Skeletal muscle satellite cell (primary cell): ENCODE measurements around the gene TRPM7.
"Not testable (repeated sequence)": the region's sequence is repeated elsewhere in the genome, so short reads cannot be mapped to it uniquely, and the experiment has no call there.

Experiments
- H3K27me3 ChIP-seq: 2 replicates; pipeline ENCODE4 v1.7.0; 2013; ENCODE audit warnings: low read length; ENCODE audit not compliant: control insufficient read depth, insufficient read depth
- H3K36me3 ChIP-seq: 2 replicates; pipeline ENCODE4 v1.7.0; 2013; ENCODE audit warnings: mild to moderate bottlenecking, control low read depth, low read length; ENCODE audit not compliant: insufficient read depth
- H3K4me1 ChIP-seq: 2 replicates; pipeline ENCODE4 v1.7.0; 2013; ENCODE audit warnings: low read length; ENCODE audit not compliant: control insufficient read depth, insufficient read depth
- H3K4me2 ChIP-seq: 2 replicates; pipeline ENCODE4 v1.7.0; 2013; ENCODE audit warnings: mild to moderate bottlenecking, low read length
- H3K4me3 ChIP-seq: 2 replicates; pipeline ENCODE4 v1.7.0; 2013; ENCODE audit warnings: low read length
- H3K9ac ChIP-seq: 2 replicates; pipeline ENCODE4 v1.7.0; 2013; ENCODE audit warnings: mild to moderate bottlenecking, low read depth, low read length, moderate library complexity
- H3K9me3 ChIP-seq: replicated peaks from 2 replicates; pipeline ENCODE4 v1.7.0; 2013; ENCODE audit warnings: mild to moderate bottlenecking, control low read depth, low read length

Gene TRPM7

GRCh38 chr15:50605462-50605861 is 81.1 kb downstream of the TRPM7 start:
- no peak overlapping the region for H3K4me2 ChIP-seq
- no peaks in the 10 kb centered on the region for H3K27me3 ChIP-seq
- no peaks in the 10 kb centered on the region for H3K9me3 ChIP-seq
- H3K4me1 ChIP-seq: no peaks in the 10 kb centered on the region
- peaks cover 62% of the 10 kb centered on the region for H3K36me3 ChIP-seq
- H3K9ac ChIP-seq: no peak overlapping the region
- H3K4me3 ChIP-seq: no peak overlapping the region

DNA sequence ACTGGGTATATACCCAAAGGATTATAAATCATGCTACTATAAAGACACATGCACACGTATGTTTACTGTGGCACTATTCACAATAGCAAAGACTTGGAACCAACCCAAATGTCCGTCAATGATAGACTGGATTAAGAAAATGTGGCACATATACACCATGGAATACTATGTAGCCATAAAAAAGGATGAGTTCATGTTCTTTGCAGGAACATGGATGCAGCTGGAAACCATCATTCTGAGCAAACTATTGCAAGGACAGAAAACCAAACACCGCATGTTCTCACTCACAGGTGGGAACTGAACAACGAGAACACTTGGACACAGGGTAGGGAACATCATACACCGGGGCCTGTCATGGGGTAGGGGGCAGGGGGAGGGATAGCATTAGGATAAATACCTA is 84.6 kb downstream of the TRPM7 start:
- peaks cover 58% of the 10 kb centered on the region for H3K36me3 ChIP-seq
- not testable (repeated sequence) for H3K4me3 ChIP-seq, H3K9ac ChIP-seq, H3K9me3 ChIP-seq, H3K27me3 ChIP-seq, H3K4me1 ChIP-seq, H3K4me2 ChIP-seq

GRCh38 chr15:50594311-50594710 is 92.3 kb downstream of the TRPM7 start:
- Histone ChIP-seq H3K4me1 (no peaks in the 10 kb centered on the region), H3K4me2 (no peak overlapping the region), H3K9ac (no peak overlapping the region), H3K36me3 (peaks cover 73% of the 10 kb centered on the region), H3K27me3 (no peaks in the 10 kb centered on the region), H3K4me3 (no peak overlapping the region), H3K9me3 (no peaks in the 10 kb centered on the region)

DNA sequence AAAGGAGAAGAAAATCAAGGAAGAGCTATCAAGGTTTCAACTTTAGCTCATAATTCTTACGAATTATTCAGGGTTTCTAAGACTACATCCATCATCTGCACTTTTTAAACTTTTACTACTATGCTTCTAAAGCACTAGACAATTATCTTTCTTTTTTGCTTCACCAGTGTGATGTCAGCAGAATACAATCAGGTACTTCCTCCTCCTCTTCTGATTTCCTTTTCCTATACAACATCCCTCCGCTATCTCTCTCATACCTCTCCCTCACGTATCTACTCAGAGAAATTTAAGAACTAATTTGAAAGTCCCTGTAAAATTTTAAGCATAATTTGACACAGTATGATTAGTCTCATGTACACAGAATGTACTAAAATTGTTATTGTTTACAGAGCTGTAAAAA is 92.8 kb downstream of the TRPM7 start:
- Histone ChIP-seq H3K4me1 (no peaks in the 10 kb centered on the region), H3K4me3 (no peak overlapping the region), H3K27me3 (no peaks in the 10 kb centered on the region), H3K36me3 (peaks cover 72% of the 10 kb centered on the region), H3K9me3 (no peaks in the 10 kb centered on the region), H3K9ac (no peak overlapping the region), H3K4me2 (no peak overlapping the region)

GRCh38 chr15:50590288-50590687 is 96.3 kb downstream of the TRPM7 start:
- Histone ChIP-seq H3K4me3 (no peak overlapping the region), H3K36me3 (peaks cover 63% of the 10 kb centered on the region), H3K27me3 (no peaks in the 10 kb centered on the region), H3K4me1 (no peaks in the 10 kb centered on the region), H3K9ac (no peak overlapping the region), H3K9me3 (no peaks in the 10 kb centered on the region), H3K4me2 (no peak overlapping the region)

- H3K4me1 ChIP-seq: no peaks in the 10 kb centered on the region
- H3K9me3 ChIP-seq: no peaks in the 10 kb centered on the region
- H3K4me2 ChIP-seq: no peak overlapping the region
- H3K36me3 ChIP-seq: peaks cover 74% of the 10 kb centered on the region
- H3K4me3 ChIP-seq: no peak overlapping the region
- H3K27me3 ChIP-seq: no peaks in the 10 kb centered on the region
- H3K9ac ChIP-seq: no peak overlapping the region
Observed at GRCh38 chr15:50577492-50577891, 109.1 kb downstream of the TRPM7 start.

DNA sequence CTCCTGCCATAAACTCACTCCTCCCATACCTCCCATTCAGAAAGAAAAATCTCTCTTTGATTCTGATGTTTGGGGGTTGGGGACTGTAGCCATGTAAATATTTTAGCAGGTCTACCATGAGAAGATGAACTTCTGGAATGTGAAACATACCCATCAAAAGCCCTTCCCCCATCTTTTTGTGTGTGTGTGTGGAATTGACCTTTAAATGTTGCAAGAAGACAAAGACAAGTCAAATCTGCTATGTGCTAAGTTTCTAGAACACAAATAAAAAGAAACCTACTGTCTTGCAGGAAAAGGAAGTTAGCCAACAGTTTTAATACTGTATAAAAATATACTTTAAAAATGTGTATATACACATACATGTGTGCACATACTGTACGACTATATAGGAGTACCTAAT is 110.4 kb downstream of the TRPM7 start:
- Histone ChIP-seq H3K27me3 (no peaks in the 10 kb centered on the region), H3K4me3 (no peak overlapping the region), H3K4me1 (no peaks in the 10 kb centered on the region), H3K4me2 (no peak overlapping the region), H3K36me3 (peaks cover 70% of the 10 kb centered on the region), H3K9me3 (no peaks in the 10 kb centered on the region), H3K9ac (no peak overlapping the region)

DNA sequence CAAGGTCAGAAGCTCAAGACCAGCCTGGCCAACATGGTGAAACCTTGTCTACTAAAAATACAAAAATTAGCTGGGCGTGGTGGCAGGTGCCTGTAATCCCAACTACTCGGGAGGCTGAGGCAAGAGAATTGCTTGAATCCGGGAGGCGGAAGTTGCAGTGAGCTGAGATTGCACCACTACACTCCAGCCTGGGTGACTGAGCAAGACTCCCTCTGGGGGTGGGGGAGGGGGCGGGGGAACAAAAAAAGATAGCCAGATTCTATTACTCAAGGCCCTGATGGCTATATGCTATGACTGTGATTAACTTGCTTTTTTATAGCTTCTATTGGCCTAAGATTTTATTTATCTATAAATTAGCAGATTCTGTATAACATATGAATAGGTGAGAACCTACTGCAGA is 112.8 kb downstream of the TRPM7 start:
- not testable (repeated sequence) for H3K9me3 ChIP-seq, H3K4me3 ChIP-seq, H3K4me1 ChIP-seq, H3K9ac ChIP-seq, H3K4me2 ChIP-seq, H3K27me3 ChIP-seq
- peaks cover 65% of the 10 kb centered on the region for H3K36me3 ChIP-seq

GRCh38 chr15:50563756-50564155 is 122.8 kb downstream of the TRPM7 start:
- H3K9me3 ChIP-seq: no peaks in the 10 kb centered on the region
- no peak overlapping the region for H3K4me2 ChIP-seq
- H3K4me3 ChIP-seq: no peak overlapping the region
- H3K27me3 ChIP-seq: no peaks in the 10 kb centered on the region
- peaks cover 50% of the 10 kb centered on the region for H3K36me3 ChIP-seq
- no peak overlapping the region for H3K9ac ChIP-seq
- no peaks in the 10 kb centered on the region for H3K4me1 ChIP-seq

GRCh38 chr15:50562735-50563640 is 123.6 kb downstream of the TRPM7 start:
- no peak overlapping the region for H3K9ac ChIP-seq
- H3K4me3 ChIP-seq: no peak overlapping the region
- no peaks in the 10 kb centered on the region for H3K4me1 ChIP-seq
- no peaks in the 10 kb centered on the region for H3K9me3 ChIP-seq
- no peak overlapping the region for H3K4me2 ChIP-seq
- H3K27me3 ChIP-seq: no peaks in the 10 kb centered on the region
- peaks cover 44% of the 10 kb centered on the region for H3K36me3 ChIP-seq

DNA sequence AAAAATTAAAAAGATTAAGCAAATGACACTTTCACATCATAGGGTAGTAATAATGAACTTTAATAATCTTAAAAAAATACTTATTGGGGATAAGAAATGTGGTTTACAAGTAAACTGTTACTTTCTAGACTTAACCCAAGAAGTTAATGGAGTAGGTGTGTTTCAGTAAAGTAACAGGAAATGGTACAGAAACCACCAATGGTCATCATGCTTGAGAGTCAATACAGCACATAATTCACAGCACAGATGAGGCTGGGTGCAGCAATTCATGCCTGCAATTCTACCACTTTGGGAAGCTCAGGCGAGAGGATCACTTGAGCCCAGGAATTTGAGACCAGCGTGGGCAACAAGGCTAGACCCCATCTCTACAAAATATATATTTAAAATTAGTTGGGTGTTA is 128.6 kb downstream of the TRPM7 start:
- no peaks in the 10 kb centered on the region for H3K27me3 ChIP-seq
- H3K4me3 ChIP-seq: no peak overlapping the region
- no peak overlapping the region for H3K4me2 ChIP-seq
- no peaks in the 10 kb centered on the region for H3K9me3 ChIP-seq
- H3K36me3 ChIP-seq: peaks cover 29% of the 10 kb centered on the region
- no peaks in the 10 kb centered on the region for H3K4me1 ChIP-seq
- H3K9ac ChIP-seq: no peak overlapping the region
